SK-N-SH treated with all-trans-retinoic acid at 6 μM for 48 hours (cell line): ENCODE data around the gene OSBPL2.

Experiments
- RARB ChIP-seq: fragments of 250-450 bp; sonication (Bioruptor Pico); IDR thresholded peaks from 2 replicates; pipeline ENCODE4 v1.8.0; 2021; ENCODE audit warnings: mild to moderate bottlenecking, moderate library complexity
- TF ChIP-seq, protein P1 (sequence below): fragments of 250-450 bp; sonication (Bioruptor Pico); IDR thresholded peaks from 2 replicates; pipeline ENCODE4 v1.8.0; 2020; ENCODE audit warnings: mild to moderate bottlenecking, moderate library complexity, borderline replicate concordance

- TF ChIP-seq RARB (CRISPR knock-in tag) = no peak
- TF ChIP-seq, protein P1, sequence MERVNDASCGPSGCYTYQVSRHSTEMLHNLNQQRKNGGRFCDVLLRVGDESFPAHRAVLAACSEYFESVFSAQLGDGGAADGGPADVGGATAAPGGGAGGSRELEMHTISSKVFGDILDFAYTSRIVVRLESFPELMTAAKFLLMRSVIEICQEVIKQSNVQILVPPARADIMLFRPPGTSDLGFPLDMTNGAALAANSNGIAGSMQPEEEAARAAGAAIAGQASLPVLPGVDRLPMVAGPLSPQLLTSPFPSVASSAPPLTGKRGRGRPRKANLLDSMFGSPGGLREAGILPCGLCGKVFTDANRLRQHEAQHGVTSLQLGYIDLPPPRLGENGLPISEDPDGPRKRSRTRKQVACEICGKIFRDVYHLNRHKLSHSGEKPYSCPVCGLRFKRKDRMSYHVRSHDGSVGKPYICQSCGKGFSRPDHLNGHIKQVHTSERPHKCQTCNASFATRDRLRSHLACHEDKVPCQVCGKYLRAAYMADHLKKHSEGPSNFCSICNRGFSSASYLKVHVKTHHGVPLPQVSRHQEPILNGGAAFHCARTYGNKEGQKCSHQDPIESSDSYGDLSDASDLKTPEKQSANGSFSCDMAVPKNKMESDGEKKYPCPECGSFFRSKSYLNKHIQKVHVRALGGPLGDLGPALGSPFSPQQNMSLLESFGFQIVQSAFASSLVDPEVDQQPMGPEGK (CRISPR knock-in tag) = no peak
Measured at GRCh38 chr20:62195075-62195405, 43.3 kb upstream of the OSBPL2 start.
